HG03159 (cell line): Measurements from ENCODE around the gene GPLD1.
A peak's percentile ranks its signal among the peaks of the same experiment; 100 is the strongest.
"Not testable (repeated sequence)": the region's sequence is repeated elsewhere in the genome, so short reads cannot be mapped to it uniquely, and the experiment has no call there.

Experiments
- ATAC-seq: cut with Tn5 transposase; IDR thresholded peaks from one replicate; pipeline ENCODE4 v1.9.1; 2021; ENCODE audit warnings: mild to moderate bottlenecking, moderate library complexity; ENCODE audit not compliant: unreplicated experiment

GPLD1 gene

GRCh38 chr6:24489470-24489869, at the start of gene GPLD1:
Gene GPLD1 (minus strand): TSS chr6:24489578. CDS start chr6:24489511, 67 bp downstream.
- no peak for ATAC-seq

DNA sequence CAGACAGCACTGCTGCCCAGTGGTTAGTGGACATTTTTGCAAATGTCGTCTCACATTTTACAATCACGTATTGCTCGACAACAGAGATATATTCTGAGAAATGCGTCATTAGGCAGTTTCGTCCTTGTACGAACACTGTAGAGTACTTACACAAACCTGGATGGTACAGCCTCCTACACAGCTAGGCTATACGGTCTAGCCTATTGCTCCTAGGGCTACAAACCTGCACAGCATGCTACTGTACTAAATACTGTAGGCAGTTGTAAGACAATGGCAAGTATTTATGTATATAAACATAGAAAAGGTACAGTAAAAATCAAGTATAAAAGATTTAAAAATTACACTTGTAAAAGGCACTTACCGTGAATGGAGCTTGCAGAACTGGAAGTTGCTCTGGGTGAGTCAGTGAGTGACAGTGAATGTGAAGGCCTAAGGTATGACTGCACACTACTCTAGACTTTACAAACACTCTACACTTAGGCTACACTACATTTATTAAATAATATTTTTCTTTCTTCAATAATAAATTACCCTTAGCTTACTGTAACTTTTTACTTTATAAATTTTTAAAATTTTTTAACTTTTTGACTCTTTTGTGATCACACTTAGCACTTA, 48.5 kb upstream of the GPLD1 start:
- no peak for ATAC-seq

GRCh38 chr6:24537082-24537699, 47.8 kb upstream of the GPLD1 start:
- ATAC-seq: no peak

GRCh38 chr6:24536466-24536865, 47.1 kb upstream of the GPLD1 start:
- ATAC-seq: no peak

GRCh38 chr6:24535210-24535609, 45.8 kb upstream of the GPLD1 start:
- ATAC-seq: no peak

DNA sequence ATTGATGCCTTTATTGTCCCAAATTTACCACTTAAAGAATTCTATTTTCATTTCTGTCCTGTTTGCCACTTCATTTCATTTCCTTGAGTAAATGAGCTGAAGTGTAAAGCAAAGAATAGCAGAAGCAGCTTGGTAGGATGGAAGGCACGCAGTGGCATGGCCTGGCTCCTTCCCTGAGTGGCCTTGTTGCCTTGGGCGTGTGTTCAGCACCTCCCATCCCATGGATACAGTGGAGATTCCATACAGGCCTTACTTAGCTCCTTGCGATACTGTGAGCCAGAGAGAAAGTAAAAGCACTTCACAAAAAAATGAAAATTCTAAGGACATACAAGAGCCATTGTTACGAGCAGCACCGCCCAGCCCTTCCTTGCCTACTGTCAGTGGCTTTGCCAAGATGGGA, 45.0 kb upstream of the GPLD1 start:
- no peak for ATAC-seq

- no peak for ATAC-seq
Measured at GRCh38 chr6:24529985-24530384, 40.6 kb upstream of the GPLD1 start.

DNA sequence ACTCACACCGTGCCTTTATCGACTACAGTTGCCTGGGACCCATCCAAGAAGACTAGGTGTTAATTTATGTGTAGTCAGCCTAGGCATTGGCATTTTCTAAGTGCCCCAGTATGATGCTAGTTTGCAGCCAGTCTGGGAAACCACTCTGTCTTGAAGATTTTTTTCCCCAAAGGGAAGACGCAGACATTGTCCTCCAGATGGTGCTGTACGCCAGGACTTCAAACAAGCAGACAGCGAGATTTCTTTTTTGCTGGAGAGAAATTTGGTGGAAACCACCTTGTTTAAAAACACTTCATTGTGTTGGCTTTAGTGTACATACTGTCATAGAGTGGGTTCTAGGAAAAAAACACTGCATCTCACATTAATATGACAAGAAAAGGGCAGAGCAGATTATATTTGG, 35.4 kb upstream of the GPLD1 start:
- no peak for ATAC-seq

GRCh38 chr6:24524329-24524728, 35.0 kb upstream of the GPLD1 start:
- no peak for ATAC-seq

GRCh38 chr6:24522228-24523176, 33.1 kb upstream of the GPLD1 start:
- ATAC-seq: peak; percentile 63

DNA sequence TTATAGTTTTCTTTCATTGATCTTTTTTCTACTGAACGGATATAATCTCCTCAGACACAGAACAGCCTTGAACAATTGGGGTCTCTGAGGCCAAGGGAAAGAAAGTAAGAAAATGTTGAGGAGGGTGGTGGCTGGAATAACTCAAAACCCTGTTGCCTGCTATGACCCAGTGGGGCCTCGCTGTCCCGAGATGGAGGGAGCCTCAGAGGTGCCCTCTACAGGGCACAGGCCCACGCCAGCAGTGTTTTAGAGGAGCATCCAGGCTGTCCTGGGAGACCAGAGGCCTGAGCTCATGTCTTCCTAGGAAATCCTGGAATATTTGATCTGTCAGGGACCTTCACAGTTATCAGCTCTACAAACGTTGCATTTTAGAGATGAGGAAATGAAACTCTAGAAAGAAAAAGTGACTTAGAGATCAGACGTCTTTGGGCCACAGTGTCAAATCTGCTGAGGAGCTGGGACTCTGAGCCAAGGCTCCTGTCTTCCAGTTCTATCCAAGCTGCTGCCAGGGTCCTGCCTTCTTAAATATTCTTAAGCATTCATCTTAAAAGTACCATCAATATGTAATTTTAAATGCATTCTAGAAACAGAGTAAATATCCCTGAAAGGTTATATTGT, 31.7 kb upstream of the GPLD1 start:
- ATAC-seq: peak; percentile 32

DNA sequence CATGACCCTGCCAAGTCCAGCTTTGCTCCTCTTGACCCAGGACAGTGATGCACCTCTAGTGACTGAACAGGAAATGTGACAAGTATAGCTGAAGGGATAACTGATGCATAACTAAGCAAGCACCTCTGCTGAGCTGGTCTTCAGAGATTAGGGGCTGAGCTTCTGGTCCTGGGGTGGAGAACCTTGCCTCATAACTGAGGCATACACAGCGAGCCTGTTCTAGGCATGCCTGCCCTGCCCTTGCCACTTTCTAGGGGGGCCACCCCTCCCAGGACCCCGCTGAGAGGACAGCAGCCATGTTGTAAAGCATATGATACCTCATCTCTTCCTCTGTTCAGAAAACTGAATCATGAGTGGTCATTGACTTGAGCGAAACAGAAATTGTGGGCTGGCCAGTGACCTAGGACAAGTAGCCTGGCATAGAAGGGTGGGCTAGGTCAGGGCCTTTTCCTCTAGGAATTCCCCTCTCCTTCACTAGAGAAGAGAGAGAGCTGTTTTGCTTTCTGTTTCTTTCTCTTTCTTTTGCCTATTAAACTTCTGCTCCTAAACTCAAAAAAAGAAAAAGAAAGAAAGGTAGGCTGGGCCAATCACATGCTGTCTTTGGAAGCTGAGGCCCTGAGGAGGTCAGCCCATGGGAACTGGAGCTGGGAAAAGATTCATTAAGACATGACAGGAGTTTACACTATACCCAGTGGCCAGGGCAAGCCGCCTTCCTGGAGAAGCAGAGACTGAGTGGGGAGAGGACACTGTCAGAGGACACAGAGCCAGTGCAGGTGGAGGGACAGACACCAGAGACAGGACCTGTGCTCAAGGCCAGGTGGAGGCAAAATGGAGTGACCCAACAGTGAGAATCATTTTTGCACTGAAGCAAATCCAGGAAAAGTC, 28.5 kb upstream of the GPLD1 start:
- ATAC-seq: peak; percentile 60

DNA sequence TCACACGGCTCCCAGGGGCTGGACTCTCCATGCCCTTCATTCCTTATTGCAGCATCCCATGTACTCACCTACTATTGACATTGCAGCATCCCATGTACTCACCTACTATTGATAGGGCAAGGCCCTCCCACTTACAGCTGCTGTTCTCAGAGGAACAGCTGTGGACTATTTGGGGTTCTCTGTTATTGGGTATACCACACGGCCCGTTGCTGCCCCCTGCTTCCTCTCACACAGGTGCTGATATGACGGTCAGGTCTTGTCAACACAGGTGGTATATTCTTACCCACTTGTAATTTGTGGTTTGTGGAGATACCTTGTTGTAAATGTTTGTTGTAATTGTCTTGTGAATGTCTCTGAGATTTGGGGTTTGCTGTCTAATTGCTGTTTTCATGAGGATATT, 24.2 kb upstream of the GPLD1 start:
- ATAC-seq: no peak

DNA sequence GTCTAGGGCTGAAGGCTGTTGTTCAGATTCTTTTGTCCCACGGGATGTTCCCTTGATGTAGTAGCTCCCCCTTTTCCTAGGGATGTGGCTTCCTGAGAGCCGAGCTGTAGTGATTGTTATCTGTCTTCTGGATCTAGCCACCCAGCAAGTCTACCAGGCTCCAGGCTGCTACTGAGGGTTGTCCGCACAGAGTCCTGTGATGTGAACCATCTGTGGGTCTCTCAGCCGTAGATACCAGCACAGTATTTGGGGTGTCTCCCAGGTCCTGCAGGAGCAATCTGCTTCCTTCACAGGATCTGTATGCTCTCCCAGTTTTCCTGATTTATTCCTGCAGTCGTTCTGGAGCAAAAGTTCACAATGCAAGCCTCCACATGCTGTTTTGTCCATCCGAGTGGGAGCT, 22.6 kb upstream of the GPLD1 start:
- not testable (repeated sequence) for ATAC-seq

GRCh38 chr6:24506814-24507520, 17.6 kb upstream of the GPLD1 start:
- ATAC-seq: no peak

DNA sequence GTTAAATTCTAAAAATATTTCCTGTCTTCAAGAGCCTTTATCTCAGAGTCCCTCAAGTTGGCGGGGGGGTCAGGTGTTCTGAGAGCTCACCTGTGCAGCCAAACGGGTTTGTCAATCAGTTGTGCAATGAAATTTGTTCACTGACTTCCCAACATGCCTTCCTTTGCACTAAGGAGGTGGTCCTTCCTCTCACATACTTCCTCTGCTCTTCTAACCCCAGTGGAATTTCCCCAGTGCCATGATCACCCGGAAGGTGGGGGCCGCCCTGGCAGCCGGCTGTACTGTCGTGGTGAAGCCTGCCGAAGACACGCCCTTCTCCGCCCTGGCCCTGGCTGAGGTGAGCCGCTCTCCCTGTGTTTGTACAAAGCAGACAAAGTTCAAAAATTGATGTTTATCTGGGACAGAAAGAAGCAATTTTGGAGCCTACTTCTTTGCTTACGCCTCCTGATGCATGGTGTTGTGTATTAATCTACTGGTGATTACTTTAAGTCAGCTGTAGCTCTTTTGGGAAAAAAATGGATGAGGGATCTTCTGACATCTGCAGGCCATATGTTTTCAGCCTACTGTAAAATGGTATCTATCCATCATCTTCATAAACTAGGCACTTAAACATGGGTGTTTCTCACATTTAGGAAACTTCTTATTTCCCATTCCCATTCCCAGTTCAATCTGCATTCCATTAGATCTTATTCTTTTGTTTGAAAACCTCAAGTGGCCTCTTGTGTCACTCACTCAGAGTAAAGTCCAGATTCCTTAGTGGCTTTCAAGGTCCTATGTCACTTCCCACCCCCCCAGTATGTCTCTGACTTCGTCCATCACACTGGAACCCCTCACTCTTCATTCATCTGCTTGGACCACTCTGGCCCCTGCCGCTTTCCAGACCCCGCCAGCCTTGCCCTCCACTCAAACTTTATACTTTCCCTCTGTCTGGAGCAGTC, 15.5 kb upstream of the GPLD1 start:
- ATAC-seq: no peak

GRCh38 chr6:24504287-24504648, 14.9 kb upstream of the GPLD1 start:
- ATAC-seq: no peak

- ATAC-seq: no peak
Measured at GRCh38 chr6:24501914-24502313, 12.5 kb upstream of the GPLD1 start.

DNA sequence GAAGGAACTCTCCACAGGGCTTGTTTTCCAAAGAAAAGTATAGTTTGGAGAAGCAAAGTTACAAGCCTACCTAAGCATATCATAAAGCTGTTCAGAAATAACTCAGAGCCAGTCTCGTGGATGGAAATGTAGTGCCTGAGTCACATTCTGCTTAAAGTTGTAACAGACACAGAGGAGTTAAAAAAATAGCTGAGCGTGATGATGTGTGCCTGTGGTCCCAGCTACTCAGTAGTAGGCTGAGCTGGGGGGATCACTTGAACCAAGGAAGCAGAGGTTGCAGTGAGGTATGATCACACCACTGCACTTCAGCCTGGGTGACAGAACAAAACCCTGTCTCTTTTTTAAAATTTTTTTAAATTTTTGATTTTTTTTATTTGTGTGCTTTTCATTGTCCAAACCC, 12.0 kb upstream of the GPLD1 start:
- ATAC-seq: no peak
